Esophagus muscularis mucosa (tissue), 4 donors: Measurements from ENCODE around the gene SETBP1. TPM values are rescaled to one million over a fixed set of nuclear protein-coding genes. Genes with fewer than 3 reads are reported as not detected.
A peak's percentile ranks its signal among the peaks of the same experiment; 100 is the strongest.

Source experiments
- DNase-seq: peaks from one replicate; pipeline ENCODE4 v3.0.0-alpha.2; 2017; ENCODE audit errors: extremely low spot score
- H3K27ac ChIP-seq, 4 donors: fragments of 200-600 bp; sonication (generic); replicated peaks in 1 of 4; 1 replicate in 3 of 4; 2 replicates in 1 of 4; pipeline ENCODE4 v1.5.1; 2016 to 2019; ENCODE audit warnings: mild to moderate bottlenecking in 1 of 4
- H3K27me3 ChIP-seq, 4 donors: fragments of 200-600 bp; sonication (generic); one replicate each; pipeline versions ENCODE4 v1.5.1 to v1.6.0; 2016 to 2019
- H3K36me3 ChIP-seq, 4 donors: fragments of 200-600 bp; sonication (generic); one replicate each; pipeline ENCODE4 v1.5.1; 2016 to 2019
- H3K4me1 ChIP-seq, 4 donors: fragments of 200-600 bp; sonication (generic); one replicate each; pipeline ENCODE4 v1.5.1; 2016 to 2019
- H3K4me3 ChIP-seq, 4 donors: fragments of 200-600 bp; sonication (generic); 1 replicate in 2 of 4; 2 replicates in 2 of 4; pipeline ENCODE4 v1.5.1; 2016 to 2019; ENCODE audit warnings: mild to moderate bottlenecking in 4 of 4, moderate library complexity in 1 of 4
- H3K9me3 ChIP-seq, 4 donors: fragments of 200-600 bp; sonication (generic); 1 replicate in 3 of 4; 2 replicates in 1 of 4; pipeline ENCODE4 v1.5.1; 2016 to 2019
- EP300 ChIP-seq: sonication (generic); formaldehyde crosslinking; IDR thresholded peaks from one replicate; pipeline ENCODE4 v1.6.1; 2017; ENCODE audit warnings: antibody characterized with exemption
- POLR2A ChIP-seq: fragments of 450-650 bp; IDR thresholded peaks from one replicate; pipeline ENCODE4 v1.6.1; 2017; ENCODE audit warnings: antibody characterized with exemption, moderate library complexity, mild to moderate bottlenecking, low read depth
- POLR2AphosphoS5 ChIP-seq, 2 donors: sonication (generic); formaldehyde crosslinking; IDR thresholded peaks; one replicate each; pipeline ENCODE4 v1.6.1; 2017; ENCODE audit warnings: antibody characterized with exemption in 2 of 2
- WGBS: methylation state at CpG from one replicate; pipeline ENCODE4 v1.1.5; 2018; 5-methylcytosine and 5-hydroxymethylcytosine counted together
- intact Hi-C: fragments of 100-400 bp; cut with DNase I; formaldehyde crosslinking; loops from one replicate; pipeline ENCODE4 v1.15.1; 2023
- total RNA-seq, 4 donors: library from RNA; depleted of rRNA; stranded (reverse); fragments of >200 nt; gene quantifications; one replicate each; pipeline versions ENCODE4 v1.1.0 to v1.2.1, GENCODE V29; 2016
- TF ChIP-seq, protein P1 (sequence below), 3 experiments: fragments of 200-600 bp in 2 of 3; fragments of 450-650 bp in 1 of 3; sonication (generic) in 2 of 3; IDR thresholded peaks; one replicate each; pipeline ENCODE4 v1.5.1; 2017 to 2019; ENCODE audit warnings: antibody characterized with exemption in 3 of 3, mild to moderate bottlenecking in 2 of 3, moderate library complexity in 1 of 3

The SETBP1 gene
- total RNA-seq, 4 donors from 2014 or later, result 40.9 to 86.5 (median 65.1) TPM

DNA sequence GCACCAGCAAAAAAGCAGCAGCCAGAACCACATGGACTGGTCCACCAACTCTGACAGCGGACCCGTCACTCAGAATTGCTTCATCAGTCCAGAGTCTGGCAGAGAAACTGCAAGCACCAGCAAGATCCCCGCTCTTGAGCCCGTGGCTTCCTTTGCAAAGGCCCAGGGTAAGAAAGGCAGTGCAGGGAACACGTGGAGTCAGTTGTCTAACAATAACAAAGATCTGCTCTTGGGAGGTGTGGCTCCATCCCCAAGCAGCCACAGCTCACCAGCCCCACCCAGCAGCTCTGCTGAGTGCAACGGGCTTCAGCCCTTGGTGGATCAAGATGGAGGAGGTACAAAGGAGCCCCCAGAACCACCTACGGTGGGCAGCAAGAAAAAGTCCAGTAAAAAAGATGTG, 269.3 kb downstream of the SETBP1 start:
- no peak overlapping the region for H3K4me3 ChIP-seq
- H3K27me3 ChIP-seq, result no peaks in the 10 kb centered on the region
- peaks cover 0 to 14% (median 14%) of the 10 kb centered on the region in 4 donors for H3K4me1 ChIP-seq
- peaks cover 0 to 44% (median 20%) of the 10 kb centered on the region in 4 donors for H3K36me3 ChIP-seq
- DNase-seq, result peak; percentile 62
- no peaks in the 10 kb centered on the region for H3K9me3 ChIP-seq
- WGBS, result 84% methylated on average over 5 of the region's 7 CpGs
- intact Hi-C loops, result no loop called here
- no peak for TF ChIP-seq POLR2A
- no peak for TF ChIP-seq EP300
- TF ChIP-seq POLR2AphosphoS5 (IDR thresholded peaks at IDR 0.05), result no peak
- TF ChIP-seq, protein P1, sequence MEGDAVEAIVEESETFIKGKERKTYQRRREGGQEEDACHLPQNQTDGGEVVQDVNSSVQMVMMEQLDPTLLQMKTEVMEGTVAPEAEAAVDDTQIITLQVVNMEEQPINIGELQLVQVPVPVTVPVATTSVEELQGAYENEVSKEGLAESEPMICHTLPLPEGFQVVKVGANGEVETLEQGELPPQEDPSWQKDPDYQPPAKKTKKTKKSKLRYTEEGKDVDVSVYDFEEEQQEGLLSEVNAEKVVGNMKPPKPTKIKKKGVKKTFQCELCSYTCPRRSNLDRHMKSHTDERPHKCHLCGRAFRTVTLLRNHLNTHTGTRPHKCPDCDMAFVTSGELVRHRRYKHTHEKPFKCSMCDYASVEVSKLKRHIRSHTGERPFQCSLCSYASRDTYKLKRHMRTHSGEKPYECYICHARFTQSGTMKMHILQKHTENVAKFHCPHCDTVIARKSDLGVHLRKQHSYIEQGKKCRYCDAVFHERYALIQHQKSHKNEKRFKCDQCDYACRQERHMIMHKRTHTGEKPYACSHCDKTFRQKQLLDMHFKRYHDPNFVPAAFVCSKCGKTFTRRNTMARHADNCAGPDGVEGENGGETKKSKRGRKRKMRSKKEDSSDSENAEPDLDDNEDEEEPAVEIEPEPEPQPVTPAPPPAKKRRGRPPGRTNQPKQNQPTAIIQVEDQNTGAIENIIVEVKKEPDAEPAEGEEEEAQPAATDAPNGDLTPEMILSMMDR (IDR thresholded peaks at IDR 0.05), result no peak
- H3K27ac ChIP-seq, result no peak overlapping the region

GRCh38 chr18:44950685-44951195, 270.1 kb downstream of the SETBP1 start:
- H3K36me3 ChIP-seq, result peaks cover 0 to 50% (median 20%) of the 10 kb centered on the region in 4 donors
- WGBS, result 92% methylated on average over 13 of the region's 13 CpGs
- H3K4me1 ChIP-seq, result peaks cover 0 to 13% (median 12%) of the 10 kb centered on the region in 4 donors
- no peaks in the 10 kb centered on the region for H3K9me3 ChIP-seq
- no peaks in the 10 kb centered on the region for H3K27me3 ChIP-seq
- peak; percentile 53 for DNase-seq
- intact Hi-C loops, result no loop called here
- no peak overlapping the region for H3K4me3 ChIP-seq
- no peak overlapping the region for H3K27ac ChIP-seq
- TF ChIP-seq POLR2A, result no peak
- TF ChIP-seq, protein P1 (IDR thresholded peaks at IDR 0.05), result no peak
- TF ChIP-seq POLR2AphosphoS5 (IDR thresholded peaks at IDR 0.05), result no peak
- no peak for TF ChIP-seq EP300

GRCh38 chr18:44951748-44952147, 271.1 kb downstream of the SETBP1 start:
- intact Hi-C loops, result no loop called here
- H3K4me1 ChIP-seq, result peaks cover 3 to 12% (median 6%) of the 10 kb centered on the region in 4 donors
- H3K27ac ChIP-seq, result no peak overlapping the region
- peaks cover 0 to 50% (median 20%) of the 10 kb centered on the region in 4 donors for H3K36me3 ChIP-seq
- no peaks in the 10 kb centered on the region for H3K27me3 ChIP-seq
- no peaks in the 10 kb centered on the region for H3K9me3 ChIP-seq
- TF ChIP-seq EP300 (no peak), POLR2A (no peak), POLR2AphosphoS5 (IDR thresholded peaks at IDR 0.05) (no peak)
- TF ChIP-seq, protein P1 (IDR thresholded peaks at IDR 0.05), result no peak
- WGBS, result 97% methylated on average over 14 of the region's 14 CpGs
- DNase-seq, result no peak
- no peak overlapping the region for H3K4me3 ChIP-seq

DNA sequence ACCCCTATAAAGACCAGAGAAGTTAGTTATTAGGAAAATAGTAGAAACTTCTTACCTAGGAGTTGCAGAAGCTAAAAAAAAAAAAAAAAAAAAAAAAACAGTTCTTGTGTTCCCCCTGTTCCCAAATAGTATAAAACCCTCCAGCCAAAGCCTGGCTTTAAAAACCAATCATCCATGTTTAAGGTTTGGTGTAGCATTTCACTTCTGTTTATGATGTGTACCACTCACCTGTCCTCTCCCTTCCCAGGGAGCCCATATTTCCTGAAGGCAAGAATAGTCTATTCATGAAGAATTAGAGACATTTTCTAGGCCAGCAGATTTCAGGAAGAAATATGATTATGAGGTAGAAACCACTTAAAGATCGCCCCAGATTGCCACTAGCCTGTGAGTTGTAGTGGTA, 273.6 kb downstream of the SETBP1 start:
- Histone ChIP-seq H3K9me3 (no peaks in the 10 kb centered on the region), H3K27ac (no peak overlapping the region), H3K27me3 (no peaks in the 10 kb centered on the region), H3K36me3 (peaks cover 0 to 50% (median 20%) of the 10 kb centered on the region in 4 donors), H3K4me1 (peaks cover 21 to 36% (median 26%) of the 10 kb centered on the region in 4 donors), H3K4me3 (no peak overlapping the region)
- TF ChIP-seq POLR2A, result no peak
- TF ChIP-seq POLR2AphosphoS5 (IDR thresholded peaks at IDR 0.05), result no peak
- no peak for TF ChIP-seq EP300
- TF ChIP-seq, protein P1 (IDR thresholded peaks at IDR 0.05), result no peak
- WGBS, result 0% methylated on average over 1 of the region's 1 CpG
- DNase-seq, result no peak
- intact Hi-C loops, result no loop called here

DNA sequence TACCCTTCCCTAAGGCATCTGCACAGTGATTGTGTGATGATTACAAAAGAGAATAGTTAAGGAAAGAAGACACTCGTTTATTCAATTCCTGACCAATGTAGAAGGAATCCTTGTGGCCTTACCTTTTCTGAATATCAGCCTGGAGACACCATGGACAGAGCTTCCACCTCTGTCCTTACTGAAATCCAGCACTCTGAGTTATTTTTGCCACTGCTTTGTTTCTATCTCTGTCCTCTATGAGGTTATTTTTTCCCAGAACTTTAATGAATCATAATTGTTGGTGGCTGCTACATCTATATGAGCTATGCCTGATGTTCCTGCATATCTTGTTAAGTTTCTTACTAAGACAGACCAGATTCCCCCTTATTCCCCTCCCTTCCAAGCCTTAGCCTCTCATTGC, 275.1 kb downstream of the SETBP1 start:
- Histone ChIP-seq H3K27ac (no peak overlapping the region), H3K4me3 (no peak overlapping the region), H3K9me3 (no peaks in the 10 kb centered on the region), H3K4me1 (peaks cover 21 to 38% (median 30%) of the 10 kb centered on the region in 4 donors), H3K27me3 (no peaks in the 10 kb centered on the region), H3K36me3 (peaks cover 0 to 38% (median 14%) of the 10 kb centered on the region in 4 donors)
- TF ChIP-seq EP300 (no peak), POLR2AphosphoS5 (IDR thresholded peaks at IDR 0.05) (no peak), POLR2A (no peak)
- TF ChIP-seq, protein P1 (IDR thresholded peaks at IDR 0.05), result no peak
- 58% methylated on average over 1 of the region's 1 CpG for WGBS
- no peak for DNase-seq
- intact Hi-C loops, result no loop called here
